Measurements from ENCODE around the gene ADIPOR2. TPM values are rescaled to one million over a fixed set of nuclear protein-coding genes. Genes with fewer than 3 reads are reported as not detected.

Gene ADIPOR2
- total and polyA plus RNA-seq, 2 of the 4 experiments (the other 2 are of a cell fraction): 20.0 to 24.9 TPM

DNA sequence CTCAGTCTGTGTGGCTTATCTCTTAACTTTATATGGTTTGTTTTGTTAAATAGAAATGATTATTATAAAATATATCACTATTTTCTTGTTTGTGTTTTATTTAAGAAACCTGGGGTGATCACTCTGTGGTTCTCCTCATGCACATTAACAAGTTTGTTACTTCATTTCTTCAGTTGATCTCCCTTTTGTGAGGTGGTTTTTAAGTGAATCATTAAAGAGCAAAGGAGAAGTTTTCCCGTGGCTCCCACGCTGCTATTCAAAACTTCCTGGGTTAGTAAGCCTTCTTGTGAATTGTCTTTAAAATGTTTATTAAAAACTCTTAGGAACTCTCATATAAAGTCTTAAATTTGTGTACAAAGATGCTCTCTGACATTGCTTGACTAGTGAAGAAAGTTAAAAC lies 11.8 kb downstream of the ADIPOR2 start:
- ATAC-seq (ENCODE audit: low read depth) (no peak), DNase-seq (peak; percentile 26)
- H3K9me3 ChIP-seq (ENCODE audit: control insufficient read depth, insufficient read depth, low read length): no peaks in the 10 kb centered on the region
- no peak overlapping the region for H3K4ac ChIP-seq (ENCODE audit: low read depth, low read length)
- H4K5ac ChIP-seq (ENCODE audit: low read depth, low read length): no peak overlapping the region
- H4K91ac ChIP-seq (ENCODE audit: insufficient read depth, low read depth, low read length): no peak overlapping the region
- no peak overlapping the region for H3K56ac ChIP-seq (ENCODE audit: extremely low read depth, insufficient read depth, low read length)
- H2BK20ac ChIP-seq (ENCODE audit: low read depth, low read length): no peak overlapping the region
- 0 out of 2 replicates have a peak, but pooled peaks cover 1% of the 10 kb centered on the region for H3K36me3 ChIP-seq (ENCODE audit: control insufficient read depth, insufficient read depth, low read length)
- no CpG with 5 or more reads among the region's 2 CpGs for WGBS, 2 experiments (ENCODE audit: extremely low coverage in 2 of 2, insufficient read length in 1 of 2)
- ChIA-PET POLR2A (ENCODE audit: unreplicated experiment) (no interaction called here), CTCF (interaction anchor here (0.9 kb wide), 1 partner anchor 8 kb away, joined by 3 read pairs; no protein-coding TSS in a partner anchor)
- H4K8ac ChIP-seq (ENCODE audit: low read depth in 2 of 2, low read length in 2 of 2): no peak overlapping the region
- intact Hi-C loops (cut with micrococcal nuclease): no loop called here
- H3K4me1 ChIP-seq (ENCODE audit: control insufficient read depth, insufficient read depth, low read length): peaks cover 10% of the 10 kb centered on the region
- H2BK120ac ChIP-seq (ENCODE audit: low read depth, low read length): no peak overlapping the region
- no TSS peak for BruUV-seq (replicated peaks)
- H2BK15ac ChIP-seq (ENCODE audit: low read depth, low read length): no peak overlapping the region
- H3K18ac ChIP-seq (ENCODE audit: low read depth, low read length): no peak overlapping the region
- H2AK5ac ChIP-seq (ENCODE audit: low read depth, low read length): no peak overlapping the region
- peaks cover 56% of the 10 kb centered on the region for H4K20me1 ChIP-seq (ENCODE audit: insufficient read depth, low read length)
- no peak overlapping the region for H2BK5ac ChIP-seq (ENCODE audit: low read depth, low read length, poor library complexity, severe bottlenecking)
- no peak overlapping the region for H3K14ac ChIP-seq (replicated peaks; ENCODE audit: low read depth, low read length)
- peaks cover 27 to 62% of the 10 kb centered on the region in 2 experiments for H3K79me1 ChIP-seq (ENCODE audit: low read depth in 1 of 2, low read length in 2 of 2)
- in situ Hi-C loops (cut with MboI; ENCODE audit: low sequenced_read_pairs): no loop called here
- dilution Hi-C loops (cut with HindIII; ENCODE audit: low sequenced_read_pairs, unreplicated experiment): no loop called here
- H3K9ac ChIP-seq (ENCODE audit: low read depth, low read length): no peak overlapping the region
- no peak overlapping the region for H3K27ac ChIP-seq (ENCODE audit: insufficient read depth, low read length)
- H3K9me1 ChIP-seq (ENCODE audit: insufficient read depth, low read length): peaks cover 11% of the 10 kb centered on the region
- no peaks in the 10 kb centered on the region for H3K27me3 ChIP-seq (ENCODE audit: control insufficient read depth, insufficient read depth, low read length)
- no peak overlapping the region for H2AK9ac ChIP-seq (replicated peaks; ENCODE audit: low read depth, low read length, poor library complexity)
- no peak overlapping the region for H2AFZ ChIP-seq (replicated peaks; ENCODE audit: low read length, poor library complexity)
- no peak overlapping the region for H3K4me2 ChIP-seq (ENCODE audit: low read depth, low read length)
- no peak overlapping the region for H3K23ac ChIP-seq (ENCODE audit: low read depth, low read length)
- TF ChIP-seq FOS (IDR thresholded peaks at IDR 0.05; ENCODE audit: low read depth, low read length) (no peak), SMC3 (IDR thresholded peaks at IDR 0.05; ENCODE audit: low read depth, low read length) (no peak), NFE2L2 (IDR thresholded peaks at IDR 0.05; ENCODE audit: low read depth, low read length) (no peak), RFX5 (IDR thresholded peaks at IDR 0.05; ENCODE audit: low read depth, low read length) (no peak), USF2 (IDR thresholded peaks at IDR 0.05; ENCODE audit: low read depth, low read length) (no peak), BHLHE40 (IDR thresholded peaks at IDR 0.05; ENCODE audit: low read depth, low read length) (no peak), MXI1 (IDR thresholded peaks at IDR 0.05; ENCODE audit: borderline replicate concordance, low read depth, low read length) (no peak), MAZ (IDR thresholded peaks at IDR 0.05; ENCODE audit: borderline replicate concordance, low read depth, low read length) (no peak), MAFK (IDR thresholded peaks at IDR 0.05; ENCODE audit: low read depth, low read length) (no peak), CHD1 (IDR thresholded peaks at IDR 0.05; ENCODE audit: low read depth, low read length) (no peak), RCOR1 (IDR thresholded peaks at IDR 0.05; ENCODE audit: insufficient replicate concordance, low read length) (no peak), CTCF (conservative IDR thresholded peaks at IDR 0.05; ENCODE audit: low read depth, low read length) (no peak), CEBPB (IDR thresholded peaks at IDR 0.05; ENCODE audit: low read depth, low read length) (no peak), RAD21 (IDR thresholded peaks at IDR 0.05; ENCODE audit: low read length) (no peak), POLR2A (IDR thresholded peaks at IDR 0.05; ENCODE audit: low read depth, low read length) (no peak)
- TF ChIP-seq, protein P1, sequence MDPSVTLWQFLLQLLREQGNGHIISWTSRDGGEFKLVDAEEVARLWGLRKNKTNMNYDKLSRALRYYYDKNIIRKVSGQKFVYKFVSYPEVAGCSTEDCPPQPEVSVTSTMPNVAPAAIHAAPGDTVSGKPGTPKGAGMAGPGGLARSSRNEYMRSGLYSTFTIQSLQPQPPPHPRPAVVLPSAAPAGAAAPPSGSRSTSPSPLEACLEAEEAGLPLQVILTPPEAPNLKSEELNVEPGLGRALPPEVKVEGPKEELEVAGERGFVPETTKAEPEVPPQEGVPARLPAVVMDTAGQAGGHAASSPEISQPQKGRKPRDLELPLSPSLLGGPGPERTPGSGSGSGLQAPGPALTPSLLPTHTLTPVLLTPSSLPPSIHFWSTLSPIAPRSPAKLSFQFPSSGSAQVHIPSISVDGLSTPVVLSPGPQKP (IDR thresholded peaks at IDR 0.05; ENCODE audit: borderline replicate concordance, low read depth, low read length): no peak
- H3K4me3 ChIP-seq (ENCODE audit: insufficient read depth, low read depth, low read length): no peak overlapping the region
